Measurements from ENCODE around the gene RIN3. TPM values are rescaled to one million over a fixed set of nuclear protein-coding genes. Genes with fewer than 3 reads are reported as not detected.

Gene RIN3
- total RNA-seq, 1 experiment from 2014 or later, result 1.5 TPM

- no peak overlapping the region for H3K4me3 Mint-ChIP-seq
- no CpG with 5 or more reads among the region's 13 CpGs for WGBS (ENCODE audit: extremely low coverage, insufficient read length, low lambda C conversion rate)
- DNase-seq, result peak; percentile 52
Observed at GRCh38 chr14:92690171-92691011, 176.8 kb downstream of the RIN3 start.

More at GRCh38 chr14:92690171-92691011, 176.8 kb downstream of the RIN3 start:
- Histone ChIP-seq H2BK15ac (ENCODE audit: low read depth, low read length) (no peak overlapping the region), H4K20me1 (ENCODE audit: control insufficient read depth, insufficient read depth, insufficient read length) (no peaks in the 10 kb centered on the region), H2AFZ (ENCODE audit: low read length) (no peak overlapping the region), H2BK20ac (ENCODE audit: low read depth, low read length, poor library complexity, severe bottlenecking) (no peak overlapping the region), H2BK12ac (ENCODE audit: insufficient read length, low read depth, low read length) (no peak overlapping the region), H3K18ac (ENCODE audit: insufficient read length, low read depth, low read length) (no peak overlapping the region), H3K56ac (ENCODE audit: insufficient read length, low read depth, low read length) (no peak overlapping the region), H3K4ac (ENCODE audit: low read depth, low read length) (no peak overlapping the region), H4K91ac (ENCODE audit: insufficient read length, low read depth, low read length) (no peak overlapping the region), H2BK120ac (ENCODE audit: low read depth, low read length, poor library complexity, severe bottlenecking) (no peak overlapping the region), H3K79me1 (ENCODE audit: insufficient read depth, low read depth, low read length, poor library complexity, severe bottlenecking) (no peaks in the 10 kb centered on the region), H3K4me2 (ENCODE audit: insufficient read depth, insufficient read length, low read length) (no peak overlapping the region), H3K27ac (ENCODE audit: insufficient read length, low read depth, low read length) (no peak overlapping the region), H3T11ph (ENCODE audit: low read length) (no peak overlapping the region), H3K27me3 (ENCODE audit: insufficient read depth, low read length) (peaks cover 11% of the 10 kb centered on the region; the same call in 1 of the 2 replicates), H4K8ac (replicated peaks; ENCODE audit: insufficient read length, low read depth, low read length) (no peak overlapping the region), H3K79me2 (ENCODE audit: insufficient read depth, low read length) (no peaks in the 10 kb centered on the region), H3K4me1 (ENCODE audit: insufficient read depth, low read length) (no peaks in the 10 kb centered on the region), H3K14ac (ENCODE audit: insufficient read depth, low read length) (no peak overlapping the region; the same call in 1 of the 2 replicates), H3K23me2 (ENCODE audit: insufficient read length, low read depth, low read length, poor library complexity, severe bottlenecking) (peaks cover 9% of the 10 kb centered on the region), H2AK5ac (ENCODE audit: insufficient read length, low read length) (no peak overlapping the region), H3K9ac (ENCODE audit: extremely low read depth, insufficient read length, low read length) (no peak overlapping the region), H3K23ac (ENCODE audit: insufficient read length, low read depth, low read length) (no peak overlapping the region), H2BK5ac (ENCODE audit: insufficient read length, low read length) (no peak overlapping the region), H3K9me3 (ENCODE audit: control insufficient read depth, low read depth, low read length) (no peaks in the 10 kb centered on the region), H4K5ac (ENCODE audit: insufficient read length, low read depth, low read length) (no peak overlapping the region)
- Mint-ChIP-seq H3K27ac (no peak overlapping the region), H3K9me3 (no peaks in the 10 kb centered on the region; a peak in 1 of 5 replicates), H3K27me3 (ENCODE audit: low read depth) (peaks cover 46% of the 10 kb centered on the region), H3K36me3 (ENCODE audit: insufficient read depth in 1 of 3, low read depth in 3 of 3) (no peaks in the 10 kb centered on the region), H3K4me1 (peaks cover 0 to 2% of the 10 kb centered on the region in 2 experiments; a peak in 1 of 4 replicates)
- peak; percentile 46; the same call in 2 of the 3 replicates for TF ChIP-seq CTCF (conservative IDR thresholded peaks at IDR 0.05)
